Lower lobe of right lung (tissue), 2 donors: Measurements from ENCODE around the gene TNFRSF12A. TPM values are rescaled to one million over a fixed set of nuclear protein-coding genes. Genes with fewer than 3 reads are reported as not detected.
A peak's percentile ranks its signal among the peaks of the same experiment; 100 is the strongest.

Experiments used
- ATAC-seq, 2 donors: fragments of 200-7000 bp; cut with Tn5 transposase; one replicate each; pipeline ENCODE4 v1.9.1; 2020 to 2022; ENCODE audit warnings: mild to moderate bottlenecking in 2 of 2, moderate library complexity in 2 of 2
- DNase-seq: peaks from one replicate; pipeline ENCODE4 v3.0.0-alpha.2; 2020
- H3K27ac ChIP-seq: fragments of 200-600 bp; one replicate; pipeline ENCODE4 v1.8.0; 2022
- H3K27me3 ChIP-seq: fragments of 200-600 bp; one replicate; pipeline ENCODE4 v1.8.0; 2022; ENCODE audit warnings: low read depth
- H3K36me3 ChIP-seq: fragments of 200-600 bp; one replicate; pipeline ENCODE4 v1.8.0; 2022; ENCODE audit warnings: mild to moderate bottlenecking
- H3K4me1 ChIP-seq: fragments of 200-600 bp; one replicate; pipeline ENCODE4 v1.8.0; 2022
- H3K4me3 ChIP-seq: fragments of 200-600 bp; one replicate; pipeline ENCODE4 v1.8.0; 2022; ENCODE audit warnings: mild to moderate bottlenecking
- H3K9me3 ChIP-seq: fragments of 200-600 bp; one replicate; pipeline ENCODE4 v1.8.0; 2022
- intact Hi-C: fragments of 100-400 bp; cut with DNase I; formaldehyde crosslinking; loops from one replicate; pipeline ENCODE4 v1.11.0; 2022
- total RNA-seq: library from RNA; stranded (reverse); fragmentation: NEBNext Ultra II Directional; extraction: Animal tissue kit (Norgen Biotek cat#: 25700); gene quantifications from one replicate; pipeline ENCODE4 v1.2.1, GENCODE V29; 2021
- TF ChIP-seq, protein P1 (sequence below): fragments of 200-600 bp; IDR thresholded peaks from one replicate; pipeline ENCODE4 v1.8.0; 2022; ENCODE audit warnings: antibody characterized with exemption, mild to moderate bottlenecking
- donor health status: DM: no; HTN: yes; CAD: no; lungs with severe emphysema.

The TNFRSF12A gene
- total RNA-seq, 1 donor from 2014 or later: 28.8 TPM

GRCh38 chr16:3003582-3004270 lies 16.4 kb upstream of the TNFRSF12A start:
- Histone ChIP-seq H3K27me3 (peaks cover 26% of the 10 kb centered on the region), H3K4me1 (peaks cover 25% of the 10 kb centered on the region), H3K9me3 (no peaks in the 10 kb centered on the region), H3K36me3 (no peaks in the 10 kb centered on the region), H3K27ac (no peak overlapping the region), H3K4me3 (peak overlapping the region; percentile 24)
- TF ChIP-seq, protein P1, sequence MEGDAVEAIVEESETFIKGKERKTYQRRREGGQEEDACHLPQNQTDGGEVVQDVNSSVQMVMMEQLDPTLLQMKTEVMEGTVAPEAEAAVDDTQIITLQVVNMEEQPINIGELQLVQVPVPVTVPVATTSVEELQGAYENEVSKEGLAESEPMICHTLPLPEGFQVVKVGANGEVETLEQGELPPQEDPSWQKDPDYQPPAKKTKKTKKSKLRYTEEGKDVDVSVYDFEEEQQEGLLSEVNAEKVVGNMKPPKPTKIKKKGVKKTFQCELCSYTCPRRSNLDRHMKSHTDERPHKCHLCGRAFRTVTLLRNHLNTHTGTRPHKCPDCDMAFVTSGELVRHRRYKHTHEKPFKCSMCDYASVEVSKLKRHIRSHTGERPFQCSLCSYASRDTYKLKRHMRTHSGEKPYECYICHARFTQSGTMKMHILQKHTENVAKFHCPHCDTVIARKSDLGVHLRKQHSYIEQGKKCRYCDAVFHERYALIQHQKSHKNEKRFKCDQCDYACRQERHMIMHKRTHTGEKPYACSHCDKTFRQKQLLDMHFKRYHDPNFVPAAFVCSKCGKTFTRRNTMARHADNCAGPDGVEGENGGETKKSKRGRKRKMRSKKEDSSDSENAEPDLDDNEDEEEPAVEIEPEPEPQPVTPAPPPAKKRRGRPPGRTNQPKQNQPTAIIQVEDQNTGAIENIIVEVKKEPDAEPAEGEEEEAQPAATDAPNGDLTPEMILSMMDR: peak; percentile 62
- DNase-seq (peak; percentile 98), ATAC-seq (peak; percentile 97 to 98)
- intact Hi-C loops: no loop called here

DNA sequence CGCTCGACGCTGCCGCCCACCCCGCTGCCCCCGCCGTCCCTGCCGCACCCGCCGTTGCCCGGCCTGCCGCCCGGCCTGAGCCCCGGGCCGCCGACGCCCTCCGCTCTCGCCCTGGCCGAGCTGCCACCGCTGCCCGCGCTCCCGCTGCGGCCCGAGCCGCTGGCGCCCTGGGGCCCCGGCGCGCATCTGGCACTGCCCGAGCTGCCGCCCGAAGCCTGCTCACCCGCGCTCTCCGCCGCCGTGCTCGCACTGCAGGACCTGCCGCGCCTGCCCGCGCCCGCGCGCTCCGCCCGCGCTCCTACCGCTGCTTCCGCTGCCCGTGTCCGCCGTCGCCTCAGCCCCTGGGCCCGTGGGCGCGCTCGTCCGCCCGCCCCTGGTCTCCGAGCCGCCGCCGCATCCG lies 15.8 kb upstream of the TNFRSF12A start:
- peak overlapping the region; percentile 49 for H3K4me3 ChIP-seq
- H3K4me1 ChIP-seq: peaks cover 29% of the 10 kb centered on the region
- H3K36me3 ChIP-seq: no peaks in the 10 kb centered on the region
- H3K27ac ChIP-seq: no peak overlapping the region
- no peak for DNase-seq
- ATAC-seq: no peak
- peaks cover 28% of the 10 kb centered on the region for H3K27me3 ChIP-seq
- intact Hi-C loops: no loop called here
- TF ChIP-seq, protein P1: no peak
- no peaks in the 10 kb centered on the region for H3K9me3 ChIP-seq

DNA sequence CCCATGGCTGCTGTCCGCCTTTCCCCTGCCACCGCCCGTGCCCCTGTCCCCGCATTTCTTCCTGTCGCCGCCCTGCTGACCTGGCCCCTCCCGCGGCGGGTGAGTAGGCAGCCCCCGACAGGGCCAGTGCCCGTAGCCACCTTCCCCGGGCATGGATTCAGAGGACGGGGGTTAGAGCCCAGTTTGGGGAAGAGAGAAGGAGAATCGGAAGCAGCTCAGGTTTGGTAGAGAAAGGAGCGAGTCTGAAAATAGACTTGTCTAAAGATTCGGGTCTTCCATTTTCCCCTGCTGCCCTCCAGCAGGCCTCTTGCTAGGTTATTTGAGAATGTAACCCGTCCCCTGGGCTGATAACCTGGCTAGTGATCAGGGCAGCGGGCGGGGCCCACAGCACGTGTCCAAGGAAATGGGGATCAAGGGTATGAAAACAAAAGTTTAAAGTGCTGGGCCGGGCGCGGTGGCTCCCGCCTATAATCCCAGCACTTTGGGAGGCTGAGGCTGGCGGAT lies 15.3 kb upstream of the TNFRSF12A start:
- no peaks in the 10 kb centered on the region for H3K9me3 ChIP-seq
- peak; percentile 12 to 35 for ATAC-seq
- H3K4me1 ChIP-seq: peaks cover 32% of the 10 kb centered on the region
- H3K27ac ChIP-seq: peak overlapping the region; percentile 73
- DNase-seq: no peak
- intact Hi-C loops: no loop called here
- TF ChIP-seq, protein P1: no peak
- H3K27me3 ChIP-seq: peaks cover 33% of the 10 kb centered on the region
- no peaks in the 10 kb centered on the region for H3K36me3 ChIP-seq
- H3K4me3 ChIP-seq: peak overlapping the region; percentile 49

- Histone ChIP-seq H3K27ac (peak overlapping the region; percentile 59), H3K9me3 (no peaks in the 10 kb centered on the region), H3K27me3 (peaks cover 50% of the 10 kb centered on the region), H3K4me1 (peaks cover 32% of the 10 kb centered on the region), H3K36me3 (no peaks in the 10 kb centered on the region), H3K4me3 (peak overlapping the region; percentile 15)
- no peak for DNase-seq
- TF ChIP-seq, protein P1: no peak
- intact Hi-C loops: no loop called here
- no peak for ATAC-seq
Measured at GRCh38 chr16:3007059-3007956, 12.9 kb upstream of the TNFRSF12A start.

GRCh38 chr16:3007957-3008689 lies 12.0 kb upstream of the TNFRSF12A start:
- H3K4me3 ChIP-seq: peak overlapping the region; percentile 15
- TF ChIP-seq, protein P1: no peak

More at GRCh38 chr16:3007957-3008689, 12.0 kb upstream of the TNFRSF12A start:
- no peak for ATAC-seq
- H3K4me1 ChIP-seq: peaks cover 32% of the 10 kb centered on the region
- DNase-seq: peak; percentile 75
- intact Hi-C loops: no loop called here
- H3K27ac ChIP-seq: peak overlapping the region; percentile 59
- H3K27me3 ChIP-seq: peaks cover 59% of the 10 kb centered on the region
- no peaks in the 10 kb centered on the region for H3K9me3 ChIP-seq
- H3K36me3 ChIP-seq: no peaks in the 10 kb centered on the region
